Pancreas (tissue), 10 donors: Measurements from ENCODE around the gene DCDC2C. TPM values are rescaled to one million over a fixed set of nuclear protein-coding genes. Genes with fewer than 3 reads are reported as not detected.

Source experiments
- ATAC-seq, 4 donors: fragments of 200-7000 bp; cut with Tn5 transposase; one replicate each; pipeline versions ENCODE4 v1.8.0 to v1.9.1; 2020; ENCODE audit warnings: mild to moderate bottlenecking in 4 of 4, moderate library complexity in 4 of 4
- DNase-seq, 6 donors: peaks; one replicate each; pipeline ENCODE4 v3.0.0-alpha.2; 2020
- FAIRE-seq: peaks from 2 replicates; lab custom pipeline; 2012; peaks lifted over from hg19 to GRCh38; lab: Jason Lieb, UNC
- H3K27ac ChIP-seq, 4 donors: fragments of 200-600 bp; sonication (generic); 1 replicate in 3 of 4; 2 replicates in 1 of 4; pipeline versions ENCODE4 v1.5.0 to v1.8.0; 2020
- H3K27me3 ChIP-seq, 4 donors: fragments of 200-600 bp; one replicate each; pipeline ENCODE4 v1.8.0; 2021
- H3K36me3 ChIP-seq, 3 donors: fragments of 200-600 bp; sonication (generic) in 1 of 3; one replicate each; pipeline versions ENCODE4 v1.5.0 to v1.8.0; 2020 to 2021
- H3K4me1 ChIP-seq, 3 donors: fragments of 200-600 bp; one replicate each; pipeline ENCODE4 v1.8.0; 2021
- H3K4me3 ChIP-seq, 4 donors: fragments of 200-600 bp; sonication (generic) in 2 of 4; one replicate each; pipeline versions ENCODE4 v1.5.0 to v1.8.0; 2020 to 2021
- H3K9me3 ChIP-seq, 4 donors: fragments of 200-600 bp; one replicate each; pipeline ENCODE4 v1.8.0; 2021
- WGBS, 2 donors: extraction: QIAGEN DNeasy Blood & Tissue Kit; methylation state at CpG; one replicate each; pipeline ENCODE4 v1.1.7; 2013; 5-methylcytosine and 5-hydroxymethylcytosine counted together
- intact Hi-C, 3 donors: fragments of 100-400 bp; cut with DNase I; formaldehyde crosslinking; loops; one replicate each; pipeline versions ENCODE4 v1.11.1 to v1.14.2; 2022
- polyA plus RNA-seq, 2 donors: library from polyadenylated mRNA; stranded (reverse); fragments of 200-250 nt; gene quantifications; one replicate each; pipeline ENCODE4 v1.2.3, GENCODE V29; 2013
- total RNA-seq, 6 donors: library from RNA; stranded (reverse); fragmentation: NEBNext Ultra II Directional in 4 of 6; extraction: Animal tissue kit (Norgen Biotek cat#: 25700) in 4 of 6; gene quantifications; one replicate each; pipeline versions ENCODE4 v1.2.1 to v1.2.4, GENCODE V29; 2021 to 2023
- TF ChIP-seq, protein P1 (sequence below), 4 donors: fragments of 200-600 bp; sonication (generic) in 3 of 4; IDR thresholded peaks; one replicate each; pipeline versions ENCODE4 v1.5.0 to v1.8.0; 2021; ENCODE audit warnings: antibody characterized with exemption in 4 of 4
- donor health status: healthy with polysubstance abuse.
- donor health status: DM: no; HTN: no; CAD: no; lungs with moderate emphysema.
- donor health status: DM: no; HTN: no; CAD: no.
- donor health status: control.
- donor health status: control.
- donor health status: Bipolar disorder and iron deficiency.
- donor health status: DM: yes; HTN: yes; CAD: no.
- donor health status: DM: no; HTN: no; CAD: no.
- donor health status: DM: no; HTN: no; CAD: no.
- donor health status: DM: yes; HTN: yes; CAD: no.

The DCDC2C gene
- total and polyA plus RNA-seq, 8 donors, result not detected

- Histone ChIP-seq H3K9me3 (no peaks in the 10 kb centered on the region), H3K4me1 (peaks cover 0 to 2% (median 0%) of the 10 kb centered on the region in 3 donors), H3K27me3 (no peaks in the 10 kb centered on the region), H3K36me3 (no peaks in the 10 kb centered on the region), H3K27ac (no peak overlapping the region), H3K4me3 (no peak overlapping the region)
- 63 to 79% methylated on average over 8 of the region's 8 CpGs for WGBS, 2 donors
- no peak for FAIRE-seq
- intact Hi-C loops, result no loop called here
- no peak for DNase-seq
- TF ChIP-seq, protein P1, sequence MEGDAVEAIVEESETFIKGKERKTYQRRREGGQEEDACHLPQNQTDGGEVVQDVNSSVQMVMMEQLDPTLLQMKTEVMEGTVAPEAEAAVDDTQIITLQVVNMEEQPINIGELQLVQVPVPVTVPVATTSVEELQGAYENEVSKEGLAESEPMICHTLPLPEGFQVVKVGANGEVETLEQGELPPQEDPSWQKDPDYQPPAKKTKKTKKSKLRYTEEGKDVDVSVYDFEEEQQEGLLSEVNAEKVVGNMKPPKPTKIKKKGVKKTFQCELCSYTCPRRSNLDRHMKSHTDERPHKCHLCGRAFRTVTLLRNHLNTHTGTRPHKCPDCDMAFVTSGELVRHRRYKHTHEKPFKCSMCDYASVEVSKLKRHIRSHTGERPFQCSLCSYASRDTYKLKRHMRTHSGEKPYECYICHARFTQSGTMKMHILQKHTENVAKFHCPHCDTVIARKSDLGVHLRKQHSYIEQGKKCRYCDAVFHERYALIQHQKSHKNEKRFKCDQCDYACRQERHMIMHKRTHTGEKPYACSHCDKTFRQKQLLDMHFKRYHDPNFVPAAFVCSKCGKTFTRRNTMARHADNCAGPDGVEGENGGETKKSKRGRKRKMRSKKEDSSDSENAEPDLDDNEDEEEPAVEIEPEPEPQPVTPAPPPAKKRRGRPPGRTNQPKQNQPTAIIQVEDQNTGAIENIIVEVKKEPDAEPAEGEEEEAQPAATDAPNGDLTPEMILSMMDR (IDR thresholded peaks at IDR 0.05), result no peak
- ATAC-seq, result no peak
Measured at GRCh38 chr2:3729055-3729448, 25.7 kb downstream of the DCDC2C start.

DNA sequence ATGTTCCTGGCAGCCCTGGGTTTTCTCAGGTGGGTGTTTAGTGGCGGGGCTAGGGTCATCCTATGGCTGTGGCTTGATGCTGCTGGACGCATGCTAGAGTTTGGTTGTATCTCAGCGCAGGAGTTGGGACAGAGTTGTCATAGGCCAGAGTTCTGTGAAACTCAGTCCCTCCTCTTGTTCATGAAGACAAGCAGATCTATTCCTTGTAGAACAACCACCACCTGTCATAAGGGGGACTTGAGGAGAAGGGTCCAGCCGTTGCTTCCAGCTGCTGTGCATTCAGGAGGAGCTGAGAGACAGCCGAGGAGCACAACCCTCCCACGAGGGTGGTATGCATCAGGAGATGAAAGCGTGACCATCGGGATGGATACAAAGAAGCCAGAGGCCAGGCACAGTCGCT lies 26.4 kb downstream of the DCDC2C start:
- no peak overlapping the region for H3K27ac ChIP-seq
- H3K4me1 ChIP-seq, result peaks cover 0 to 2% (median 0%) of the 10 kb centered on the region in 3 donors
- no peak for FAIRE-seq
- TF ChIP-seq, protein P1 (IDR thresholded peaks at IDR 0.05), result no peak
- H3K27me3 ChIP-seq, result no peaks in the 10 kb centered on the region
- no peak for ATAC-seq
- H3K4me3 ChIP-seq, result no peak overlapping the region
- intact Hi-C loops, result loop anchor here in 1 of 3 donors (5.0 kb wide), 1 partner anchor 103 kb away; no protein-coding TSS in a partner anchor
- H3K9me3 ChIP-seq, result no peaks in the 10 kb centered on the region
- H3K36me3 ChIP-seq, result no peaks in the 10 kb centered on the region
- DNase-seq, result no peak
- 56 to 73% methylated on average over 9 of the region's 9 CpGs for WGBS, 2 donors

DNA sequence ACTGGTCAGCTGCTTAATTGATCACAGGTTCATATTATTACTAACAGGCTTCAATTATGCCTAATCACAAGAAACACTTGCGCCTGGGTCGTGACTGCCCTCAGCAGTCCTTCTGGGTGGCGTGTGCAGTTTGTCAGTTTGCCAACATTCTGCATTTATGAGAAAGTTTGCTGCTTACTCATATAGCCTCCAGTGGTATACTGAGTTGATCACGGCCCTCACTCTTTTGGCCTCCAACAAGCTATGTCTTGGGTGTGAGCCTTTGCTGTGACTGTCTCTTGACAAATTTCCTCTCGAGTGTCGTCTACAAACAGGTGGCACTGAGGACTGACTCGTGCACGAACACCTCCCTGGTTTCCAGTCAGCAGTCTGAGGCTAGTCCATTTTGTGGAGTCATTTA lies 27.3 kb downstream of the DCDC2C start:
- no peak for ATAC-seq
- Histone ChIP-seq H3K27ac (no peak overlapping the region), H3K9me3 (no peaks in the 10 kb centered on the region), H3K4me3 (no peak overlapping the region), H3K27me3 (no peaks in the 10 kb centered on the region), H3K4me1 (peaks cover 0 to 2% (median 0%) of the 10 kb centered on the region in 3 donors), H3K36me3 (no peaks in the 10 kb centered on the region)
- FAIRE-seq, result no peak
- TF ChIP-seq, protein P1 (IDR thresholded peaks at IDR 0.05), result no peak
- intact Hi-C loops, result loop anchor here in 1 of 3 donors (5.0 kb wide), 1 partner anchor 102 kb away; no protein-coding TSS in a partner anchor
- no peak for DNase-seq
- WGBS, 2 donors, result 63 to 76% methylated on average over 8 of the region's 8 CpGs

DNA sequence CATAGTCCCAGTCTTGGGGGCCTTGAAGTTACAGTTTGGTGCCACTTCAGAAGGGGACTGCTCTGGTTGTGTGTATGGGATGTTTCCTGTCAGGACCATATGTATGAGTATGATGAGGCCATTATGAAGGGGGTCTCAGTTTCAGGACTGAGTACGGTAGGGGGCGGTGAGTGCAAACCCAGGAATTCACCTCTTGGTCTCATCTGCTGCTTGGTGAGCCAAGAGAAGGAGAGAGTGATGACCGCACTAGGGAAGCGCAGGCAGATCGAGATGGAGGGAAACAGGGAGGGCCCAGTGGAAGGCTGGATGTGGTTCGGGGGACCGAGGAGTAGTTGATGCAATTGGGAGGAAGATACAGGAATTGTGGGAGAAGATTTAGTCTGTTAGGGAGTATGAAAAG lies 28.5 kb downstream of the DCDC2C start:
- FAIRE-seq (no peak), ATAC-seq (no peak), DNase-seq (no peak)
- Histone ChIP-seq H3K27ac (no peak overlapping the region), H3K9me3 (no peaks in the 10 kb centered on the region), H3K4me3 (no peak overlapping the region), H3K36me3 (no peaks in the 10 kb centered on the region), H3K4me1 (peaks cover 0 to 2% (median 0%) of the 10 kb centered on the region in 3 donors), H3K27me3 (no peaks in the 10 kb centered on the region)
- 72 to 78% methylated on average over 7 of the region's 7 CpGs for WGBS, 2 donors
- TF ChIP-seq, protein P1 (IDR thresholded peaks at IDR 0.05), result no peak
- intact Hi-C loops, result loop anchor here in 1 of 3 donors (5.0 kb wide), 1 partner anchor 100 kb away; no protein-coding TSS in a partner anchor

DNA sequence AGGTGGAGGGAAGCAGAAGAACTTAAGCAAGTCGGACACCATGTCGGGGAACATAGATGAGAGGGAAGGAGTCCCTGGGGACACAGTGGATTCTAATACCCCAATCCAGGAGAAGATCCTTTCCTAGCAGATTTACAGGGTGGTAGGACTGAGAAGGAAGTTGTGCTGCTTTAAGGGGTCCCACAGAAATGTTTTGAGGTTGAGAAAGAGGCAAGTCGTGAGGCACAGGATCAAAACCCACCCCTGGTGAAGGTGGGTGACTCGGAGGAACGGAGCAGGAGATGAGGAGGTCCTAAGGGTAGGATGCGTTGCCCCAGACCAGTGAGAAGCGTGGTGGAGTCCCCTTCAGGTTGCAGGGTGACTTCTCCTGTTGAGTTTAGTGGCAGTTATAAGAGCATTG lies 32.7 kb downstream of the DCDC2C start:
- Histone ChIP-seq H3K27ac (no peak overlapping the region), H3K36me3 (no peaks in the 10 kb centered on the region), H3K4me3 (no peak overlapping the region), H3K27me3 (peaks cover 0 to 6% (median 0%) of the 10 kb centered on the region in 4 donors), H3K4me1 (no peaks in the 10 kb centered on the region), H3K9me3 (no peaks in the 10 kb centered on the region)
- no peak for FAIRE-seq
- intact Hi-C loops, result no loop called here
- TF ChIP-seq, protein P1 (IDR thresholded peaks at IDR 0.05), result no peak
- DNase-seq, result no peak
- WGBS, 2 donors, result 48 to 66% methylated on average over 7 of the region's 7 CpGs
- ATAC-seq, result no peak
